HepG2 (cell line): Measurements from ENCODE around the gene MC1R. TPM values are rescaled to one million over a fixed set of nuclear protein-coding genes. Genes with fewer than 3 reads are reported as not detected.
A peak's percentile ranks its signal among the peaks of the same experiment; 100 is the strongest.

Experiments used
- ATAC-seq: fragments of 200-7000 bp; cut with Tn5 transposase; 3 replicates; pipeline ENCODE4 v1.9.1; 2020; ENCODE audit warnings: mild to moderate bottlenecking, moderate library complexity
- BruUV-seq: library from RNA; stranded (reverse); fragments of 400-500 nt; replicated peaks from 2 replicates; lab custom pipeline; 2021; lab: Mats Ljungman, UMichigan
- CTCF ChIA-PET: fragments of 300-600 bp; formaldehyde crosslinking; extraction: SDS; loops from one replicate; lab custom pipeline; 2021; ENCODE audit warnings: low total read pairs, inconsistent platforms, low intra/inter-chr PET ratio; lab: Yijun Ruan, JAX
- POLR2A ChIA-PET: fragments of 350-600 bp; sonication (Branson Sonifier 250); formaldehyde crosslinking; loops from one replicate; lab custom pipeline; 2020; ENCODE audit warnings: antibody characterized with exemption, inconsistent platforms; lab: Yijun Ruan, JAX
- DNase-seq: peaks from one replicate; pipeline ENCODE4 v3.0.0-alpha.2; 2015; ENCODE audit warnings: low spot score
- FAIRE-seq: peaks from 3 replicates; lab custom pipeline; 2011; peaks lifted over from hg19 to GRCh38; lab: Jason Lieb, UNC
- H2AFZ ChIP-seq: one replicate; pipeline ENCODE4 v1.6.1; 2011; ENCODE audit warnings: low read length, inconsistent platforms
- H3K27ac ChIP-seq: fragments of 300-600 bp; 3 replicates; pipeline ENCODE4 v1.8.0; 2011; ENCODE audit warnings: mixed run types, mild to moderate bottlenecking, mixed read lengths, low read length, inconsistent platforms; ENCODE audit not compliant: insufficient read depth; ENCODE audit errors: extremely low read length
- H3K27me3 ChIP-seq, 2 experiments: fragments of 200-600 bp in 1 of 2; 2 replicates in 1 of 2; 3 replicates in 1 of 2; pipeline versions ENCODE4 v1.6.0 to v1.8.0; 2011; ENCODE audit warnings: low read length in 2 of 2, mild to moderate bottlenecking in 2 of 2, moderate library complexity in 2 of 2, inconsistent platforms in 1 of 2; ENCODE audit not compliant: insufficient read depth in 2 of 2, control insufficient read depth in 1 of 2
- H3K36me3 ChIP-seq, 2 experiments: fragments of 200-600 bp in 1 of 2; replicated peaks in 1 of 2; 2 replicates in 1 of 2; 3 replicates in 1 of 2; pipeline versions ENCODE4 v1.5.1 to v1.8.0; 2011; ENCODE audit warnings: low read length in 2 of 2, inconsistent platforms in 1 of 2; ENCODE audit not compliant: insufficient read depth in 2 of 2, control insufficient read depth in 1 of 2
- H3K4me1 ChIP-seq: 2 replicates; pipeline ENCODE4 v1.5.1; 2012; ENCODE audit warnings: low read length, inconsistent platforms; ENCODE audit not compliant: insufficient read depth
- H3K4me2 ChIP-seq: 2 replicates; pipeline ENCODE4 v1.6.0; 2011; ENCODE audit warnings: low read depth, low read length, inconsistent platforms
- H3K4me3 ChIP-seq, 3 experiments: fragments of 200-600 bp in 1 of 3; sonication (generic), shearing (Covaris generic) in 1 of 3; replicated peaks in 1 of 3; 2 replicates each; pipeline ENCODE4 v1.5.1; 2011 to 2016; ENCODE audit warnings: low read length in 3 of 3, inconsistent platforms in 2 of 3, low read depth in 2 of 3, mild to moderate bottlenecking in 2 of 3, control low read depth in 1 of 3, mixed read lengths in 1 of 3; ENCODE audit not compliant: insufficient read depth in 1 of 3
- H3K79me2 ChIP-seq: one replicate; pipeline ENCODE4 v1.6.1; 2011; ENCODE audit warnings: low read length, inconsistent platforms; ENCODE audit not compliant: insufficient read depth
- H3K9ac ChIP-seq: 2 replicates; pipeline ENCODE4 v1.6.0; 2011; ENCODE audit warnings: mild to moderate bottlenecking, low read depth, low read length, inconsistent platforms; ENCODE audit not compliant: insufficient read depth
- H3K9me3 ChIP-seq: 2 replicates; pipeline ENCODE4 v1.5.1; 2012; ENCODE audit warnings: mild to moderate bottlenecking, low read length
- H4K20me1 ChIP-seq: 2 replicates; pipeline ENCODE4 v1.6.0; 2011; ENCODE audit warnings: inconsistent platforms, mild to moderate bottlenecking, low read length, moderate library complexity; ENCODE audit not compliant: insufficient read depth
- AGO2 ChIP-seq: fragments of 200-400 bp; formaldehyde crosslinking; optimal IDR thresholded peaks from 2 replicates; pipeline ENCODE3; 2017; ENCODE audit warnings: mild to moderate bottlenecking, low read depth, low read length, moderate library complexity
- NFE2L1 ChIP-seq: sonication (generic); formaldehyde crosslinking; IDR thresholded peaks from 2 replicates; pipeline ENCODE4 v1.4.0; 2020; ENCODE audit warnings: missing genetic modification reagents, mild to moderate bottlenecking, borderline replicate concordance
- POLR2G ChIP-seq: fragments of 200-400 bp; formaldehyde crosslinking; IDR thresholded peaks from 2 replicates; pipeline ENCODE4 v1.6.1; 2018; ENCODE audit warnings: mild to moderate bottlenecking, low read depth, low read length, moderate library complexity
- RBFOX2 ChIP-seq: fragments of 200-400 bp; formaldehyde crosslinking; IDR thresholded peaks from 2 replicates; pipeline ENCODE4 v1.6.1; 2017; ENCODE audit warnings: low read depth, mild to moderate bottlenecking, low read length
- ZNF496 ChIP-seq: sonication (generic); formaldehyde crosslinking; IDR thresholded peaks from 2 replicates; pipeline ENCODE4 v1.8.1; 2023; ENCODE audit warnings: mild to moderate bottlenecking, moderate library complexity, missing genetic modification reagents; ENCODE audit not compliant: insufficient replicate concordance
- ZNF503 ChIP-seq: sonication (generic); formaldehyde crosslinking; IDR thresholded peaks from 2 replicates; pipeline ENCODE4 v1.4.0; 2020; ENCODE audit warnings: missing genetic modification reagents
- WGBS: methylation state at CpG from one replicate; pipeline ENCODE4 v1.1.6; 2017; ENCODE audit warnings: low lambda C conversion rate; 5-methylcytosine and 5-hydroxymethylcytosine counted together
- in situ Hi-C: cut with HindIII; loops from 2 replicates; pipeline ENCODE4 v1.10.0; 2017; ENCODE audit warnings: low pct_unique_long_range_greater_than_20kb; ENCODE audit not compliant: extremely low pct_ligation_motif_present
- intact Hi-C: fragments of 100-400 bp; cut with micrococcal nuclease; formaldehyde crosslinking; loops from one replicate; pipeline ENCODE4 v1.10.0; 2022; ENCODE audit not compliant: unreplicated experiment
- polyA plus RNA-seq, 8 experiments: library from polyadenylated mRNA; depleted of rRNA in 3 of 8; stranded (reverse) in 7 of 8; unstranded in 1 of 8; fragments of >200 nt; fragmentation: Illumina TruSeq in 4 of 8; extraction: Trizol in 4 of 8; gene quantifications; 2 replicates each; pipeline versions ENCODE4 v1.2.1 to v1.2.3, GENCODE V29; 2011 to 2016; ENCODE audit warnings: low read depth in 4 of 8, missing spikeins in 1 of 8, mixed read lengths in 1 of 8; ENCODE audit not compliant: insufficient read depth in 1 of 8
- total RNA-seq, 5 experiments: library from RNA; depleted of rRNA; stranded (reverse); fragments of >200 nt; fragmentation: Illumina TruSeq; extraction: Trizol; gene quantifications; 2 replicates each; pipeline ENCODE4 v1.2.3, GENCODE V29; 2016; ENCODE audit warnings: low read depth in 1 of 5

Gene MC1R
- total and polyA plus RNA-seq, 2 of the 13 experiments (the other 11 are each of a cell fraction or from before 2014, with no cell fraction given), result 9.1 to 14.8 TPM

GRCh38 chr16:89931964-89932363 lies 13.3 kb downstream of the MC1R start:
- Histone ChIP-seq H4K20me1 (peaks cover 20% of the 10 kb centered on the region; the same call in 1 of the 2 replicates), H2AFZ (no peak overlapping the region), H3K27me3 (no peaks in the 10 kb centered on the region), H3K9ac (no peak overlapping the region), H3K79me2 (peaks cover 3% of the 10 kb centered on the region), H3K36me3 (peaks cover 22 to 32% of the 10 kb centered on the region in 2 experiments; a peak in 4 of 5 replicates), H3K27ac (no peak overlapping the region), H3K4me2 (no peak overlapping the region), H3K9me3 (no peaks in the 10 kb centered on the region), H3K4me3 (no peak overlapping the region), H3K4me1 (no peaks in the 10 kb centered on the region)
- no peak for DNase-seq
- WGBS, result 95% methylated on average over 6 of the region's 6 CpGs
- in situ Hi-C loops (no loop called here), intact Hi-C loops (no loop called here)
- TF ChIP-seq ZNF496 (CRISPR knock-in tag) (no peak), AGO2 (peak; percentile 75), NFE2L1 (no peak), POLR2G (peak; percentile 29; the same call in 1 of the 2 replicates), ZNF503 (no peak), RBFOX2 (peak; percentile 26; the same call in 1 of the 2 replicates)
- no TSS peak for BruUV-seq
- ChIA-PET CTCF (no interaction called here), POLR2A (interaction anchor here (4.4 kb wide), 1 partner anchor 10 kb away, joined by 26 read pairs; the partner anchor contains the start of gene TUBB3)
- ATAC-seq, result no peak
- FAIRE-seq, result no peak
